ENCODE measurements around the gene SPAG9. TPM values are rescaled to one million over a fixed set of nuclear protein-coding genes. Genes with fewer than 3 reads are reported as not detected.
"Not testable (repeated sequence)": the region's sequence is repeated elsewhere in the genome, so short reads cannot be mapped to it uniquely, and the experiment has no call there.

SPAG9 gene
- total RNA-seq, 1 donor from 2014 or later = 49.4 TPM

DNA sequence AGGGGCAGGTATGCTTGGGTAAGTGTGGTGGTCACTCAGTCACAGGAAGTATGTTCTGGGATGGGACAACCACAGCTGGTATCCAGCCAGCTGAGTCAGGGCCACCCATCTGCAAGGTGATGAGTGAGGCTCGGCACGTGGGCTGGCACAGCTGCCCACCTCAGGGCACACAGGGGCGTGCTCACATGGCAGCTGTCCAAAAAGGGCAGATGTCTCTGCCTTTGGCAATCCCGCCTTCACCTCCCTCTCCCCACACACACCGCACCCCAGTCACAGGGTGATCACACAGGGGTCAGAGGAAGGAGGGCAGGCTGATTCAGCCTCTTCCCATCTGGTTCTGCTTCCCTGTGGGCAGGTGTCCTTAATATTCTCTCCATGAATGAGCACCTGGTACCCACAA, 168.7 kb downstream of the SPAG9 start:
- intact Hi-C loops (cut with DNase I) = loop anchor here (10.0 kb wide), 1 partner anchor 407 kb away; the partner anchor contains the start of gene SPATA20
- ATAC-seq = no peak
- DNase-seq (ENCODE audit: missing footprints) = peak; percentile 65

DNA sequence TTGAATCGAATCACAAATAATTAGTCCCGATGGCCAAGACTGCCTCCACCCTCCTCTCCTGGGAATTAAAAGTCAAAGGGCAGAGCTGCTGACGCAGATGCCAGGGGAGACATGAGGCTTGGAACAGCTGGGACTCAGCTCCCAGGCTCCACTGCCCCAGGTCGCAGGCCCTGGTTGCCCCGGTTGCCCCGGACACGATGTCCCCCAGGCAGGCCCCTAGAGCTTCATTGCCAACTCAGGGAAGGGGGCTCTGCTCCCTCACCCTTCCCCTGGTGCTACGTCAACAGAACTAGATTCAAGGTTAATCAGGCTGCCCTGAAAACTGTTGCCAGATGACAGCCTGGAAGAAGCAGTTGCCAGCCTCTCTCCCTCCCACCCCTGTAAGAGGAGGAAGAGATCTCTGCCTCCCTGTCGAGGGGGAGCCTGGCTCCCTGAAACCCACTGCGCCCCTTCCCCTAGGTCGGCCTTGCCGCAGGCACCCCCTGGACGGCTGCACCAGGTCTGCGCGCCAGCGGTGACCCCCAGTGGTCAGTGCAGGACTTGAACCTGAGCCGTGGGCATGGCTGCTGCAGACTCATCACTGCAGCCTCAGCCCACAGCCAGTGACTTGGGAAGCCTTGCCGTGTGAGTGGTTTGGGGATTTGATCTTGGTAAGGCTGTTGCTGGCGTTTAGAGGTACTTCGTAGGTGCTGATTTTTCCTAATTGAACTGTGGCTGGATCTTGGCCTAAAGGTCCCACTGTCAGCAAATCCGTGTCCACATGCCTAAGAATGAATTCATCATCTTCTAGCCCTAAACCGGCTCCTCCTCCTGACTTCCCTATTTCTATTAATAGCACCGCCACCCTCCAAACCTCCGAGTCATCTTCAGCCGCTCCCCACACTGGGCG, 170.4 kb downstream of the SPAG9 start:
- DNase-seq (ENCODE audit: missing footprints) = peak; percentile 87
- peak; percentile 76 for ATAC-seq
- intact Hi-C loops (cut with DNase I) = loop anchor here (2.0 to 10.0 kb wide), 2 partner anchors 97 to 405 kb away; partner anchors contain the start of gene SPATA20

GRCh38 chr17:50949128-50949988, 171.3 kb downstream of the SPAG9 start:
- intact Hi-C loops (cut with DNase I) = no loop called here
- no peak for DNase-seq (ENCODE audit: missing footprints)
- peak; percentile 1 for ATAC-seq

- intact Hi-C loops (cut with DNase I) = no loop called here
- ATAC-seq = no peak
- no peak for DNase-seq (ENCODE audit: missing footprints)
These were observed 172.0 kb downstream of the SPAG9 start for GRCh38 chr17:50948711-50949110.

DNA sequence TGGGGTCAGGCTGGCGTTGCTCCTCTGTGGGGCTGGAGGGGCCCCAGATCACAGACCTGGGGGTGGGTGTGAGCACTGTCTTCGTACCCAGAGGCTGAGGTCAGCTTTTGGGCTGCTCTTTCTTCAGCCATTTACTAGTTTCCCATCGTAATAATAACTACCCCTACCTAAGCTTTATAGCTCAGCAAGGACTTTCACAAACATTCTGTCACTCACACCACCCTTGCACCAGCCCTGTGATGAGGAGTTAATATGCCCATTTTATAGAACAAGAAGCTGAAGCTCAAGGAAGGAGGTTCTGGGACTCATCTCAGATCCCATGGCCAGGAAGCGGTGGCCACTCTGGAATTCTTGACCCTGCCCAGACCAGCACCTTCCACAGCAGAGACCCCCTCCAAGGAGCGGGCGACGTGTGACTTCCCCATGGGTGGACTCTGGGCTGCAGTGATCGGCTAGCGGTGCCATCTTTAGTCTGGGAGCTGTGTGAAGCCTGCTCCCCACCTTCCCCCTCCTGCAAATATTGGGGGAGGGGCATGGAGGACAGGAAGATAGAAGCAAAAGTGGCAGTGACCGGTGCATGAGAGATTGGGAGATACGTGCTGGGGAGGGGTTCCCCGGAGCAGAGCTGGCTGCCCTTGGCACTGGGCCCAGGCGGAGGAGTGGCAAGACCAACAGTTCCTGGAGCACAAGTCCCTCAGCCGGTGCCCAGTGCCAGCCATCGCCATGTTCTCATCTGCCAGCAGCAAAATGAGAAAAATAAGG, 172.7 kb downstream of the SPAG9 start:
- ATAC-seq = no peak
- peak; percentile 82 for DNase-seq (ENCODE audit: missing footprints)
- intact Hi-C loops (cut with DNase I) = no loop called here

GRCh38 chr17:50946891-50947781, 173.5 kb downstream of the SPAG9 start:
- ATAC-seq (no peak), DNase-seq (ENCODE audit: missing footprints) (no peak)
- intact Hi-C loops (cut with DNase I) = no loop called here

DNA sequence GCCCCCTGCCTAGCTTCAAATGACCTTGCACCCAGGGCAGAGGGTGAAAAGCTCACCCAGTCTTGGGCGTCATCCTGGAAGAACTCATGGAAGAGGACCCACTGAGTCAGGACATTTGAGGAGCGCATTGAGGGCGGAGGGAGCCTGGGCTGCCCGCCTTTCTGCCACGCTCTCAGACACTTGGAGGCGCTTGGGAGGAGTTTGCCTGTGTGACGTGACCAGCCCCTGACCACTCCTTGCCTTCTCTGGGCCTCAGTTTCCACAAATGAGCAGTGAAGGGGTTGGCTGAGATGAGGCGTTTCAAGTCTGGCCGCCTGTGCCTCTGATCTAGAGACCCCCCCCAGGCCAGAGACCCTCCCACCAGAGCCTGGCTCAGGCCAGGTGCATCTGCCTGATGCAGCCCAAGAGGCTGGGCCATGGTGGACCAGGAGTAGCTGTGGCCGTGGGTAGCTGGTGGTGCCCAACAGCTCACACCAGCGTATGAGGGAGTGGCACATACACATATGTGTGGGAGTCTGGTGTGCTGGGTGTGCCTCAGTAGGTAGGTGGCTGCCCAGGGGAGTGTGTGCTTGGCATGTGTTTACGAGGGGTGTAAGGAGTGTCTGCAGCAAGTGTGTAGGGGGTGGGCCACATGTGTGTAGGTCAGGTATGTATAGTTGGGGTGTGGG, 174.3 kb downstream of the SPAG9 start:
- DNase-seq (ENCODE audit: missing footprints) = no peak

DNA sequence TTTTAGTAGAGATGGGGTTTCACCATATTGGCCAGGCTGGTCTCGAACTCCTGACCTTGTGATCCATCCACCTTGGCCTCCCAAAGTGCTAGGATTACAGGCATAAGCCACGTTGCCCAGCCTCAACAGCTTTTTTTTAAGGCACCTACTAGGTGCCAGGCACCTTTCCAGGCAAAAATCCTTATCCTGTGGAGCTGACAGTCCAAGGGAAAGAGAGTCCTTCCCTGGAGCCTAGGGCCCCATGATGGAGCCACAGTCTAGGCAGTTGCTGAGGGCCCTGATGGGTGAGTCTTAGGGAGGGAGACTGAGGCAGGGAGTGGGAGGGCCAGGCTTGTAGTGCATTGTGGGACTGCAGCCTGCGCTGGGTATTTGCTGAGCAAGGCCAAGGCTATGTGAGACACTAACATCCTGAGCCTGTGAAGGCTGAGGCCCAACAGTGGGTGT, 174.9 kb downstream of the SPAG9 start:
- intact Hi-C loops (cut with DNase I) = loop anchor here (2.0 kb wide), 1 partner anchor 79 kb away; the partner anchor contains the start of gene TOB1
- ATAC-seq (no peak), DNase-seq (ENCODE audit: missing footprints) (no peak)

More for the DNA sequence above, 174.3 kb downstream of the SPAG9 start:
- ATAC-seq = no peak
- intact Hi-C loops (cut with DNase I) = no loop called here

GRCh38 chr17:50944902-50945720, 175.6 kb downstream of the SPAG9 start:
- intact Hi-C loops (cut with DNase I) = loop anchor here (2.0 kb wide), 1 partner anchor 78 kb away; the partner anchor contains the start of gene TOB1
- ATAC-seq (no peak), DNase-seq (ENCODE audit: missing footprints) (no peak)

DNA sequence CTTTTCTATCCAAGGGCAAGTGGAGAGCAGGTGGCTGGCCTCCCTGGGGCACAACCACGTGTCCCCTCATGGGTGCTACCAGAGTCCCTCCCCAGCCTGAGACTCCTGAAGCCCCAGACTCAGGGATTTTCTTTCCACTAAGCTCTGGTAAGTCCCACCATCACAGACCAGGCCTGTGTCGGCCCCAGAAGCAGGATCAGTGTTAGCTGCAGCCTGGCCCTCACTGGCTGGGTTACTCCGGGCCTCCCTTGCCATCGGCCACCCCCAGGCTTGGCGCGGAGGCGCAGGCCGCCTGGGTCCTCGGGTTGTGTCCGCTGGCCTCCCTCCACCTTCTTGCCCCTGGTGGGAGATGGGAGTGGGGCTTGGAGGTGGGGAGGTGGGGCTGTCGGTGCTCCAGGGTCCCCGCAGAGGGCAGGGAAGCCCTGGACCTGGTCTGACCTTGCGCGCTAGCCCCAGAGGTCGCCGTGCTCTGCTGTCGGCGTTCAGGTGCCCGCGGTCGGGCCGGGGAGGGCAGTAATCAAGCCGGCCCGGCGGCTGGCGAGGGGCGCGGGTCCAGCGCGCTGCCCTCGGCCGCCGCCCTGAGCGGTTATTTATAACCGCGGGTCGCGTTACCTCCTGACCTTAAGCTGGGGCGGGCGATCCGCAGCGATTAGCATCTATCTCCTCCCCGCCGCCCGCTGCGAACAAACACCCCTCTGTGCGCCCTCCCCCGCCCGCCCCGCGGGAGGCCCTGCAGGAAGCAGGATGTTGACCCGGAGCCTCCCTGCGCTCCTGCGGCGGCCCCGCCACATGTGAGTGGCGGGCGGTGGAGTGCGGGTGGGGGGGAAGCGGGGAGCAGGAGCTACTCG, 176.4 kb downstream of the SPAG9 start:
- intact Hi-C loops (cut with DNase I) = loop anchor here (2.0 kb wide), 1 partner anchor 77 kb away; the partner anchor contains the start of gene TOB1
- peak; percentile 81 for ATAC-seq
- DNase-seq (ENCODE audit: missing footprints) = peak; percentile 86

GRCh38 chr17:50943575-50943933, 177.1 kb downstream of the SPAG9 start:
- intact Hi-C loops (cut with DNase I) = no loop called here
- DNase-seq (ENCODE audit: missing footprints) (no peak), ATAC-seq (no peak)

- intact Hi-C loops (cut with DNase I); ATAC-seq; DNase-seq (ENCODE audit: missing footprints): not testable (repeated sequence)
These were observed 179.0 kb downstream of the SPAG9 start for GRCh38 chr17:50941676-50942048.

GRCh38 chr17:50939795-50940684, 180.6 kb downstream of the SPAG9 start:
- intact Hi-C loops (cut with DNase I) = no loop called here

GRCh38 chr17:50939542-50939794, 181.2 kb downstream of the SPAG9 start:
- ATAC-seq = no peak
- intact Hi-C loops (cut with DNase I) = no loop called here
- DNase-seq (ENCODE audit: missing footprints) = no peak

More at GRCh38 chr17:50939795-50940684, 180.6 kb downstream of the SPAG9 start:
- DNase-seq (ENCODE audit: missing footprints) (no peak), ATAC-seq (no peak)
